Amniotic epithelial cell (primary cell): ENCODE results near the gene RRM1.
A peak's percentile ranks its signal among the peaks of the same experiment; 100 is the strongest.
"Not testable (repeated sequence)": the region's sequence is repeated elsewhere in the genome, so short reads cannot be mapped to it uniquely, and the experiment has no call there.

Experiments
- DNase-seq: peaks from one replicate; pipeline ENCODE4 v3.0.0-alpha.2; 2010; ENCODE audit warnings: low read depth

RRM1 gene

DNA sequence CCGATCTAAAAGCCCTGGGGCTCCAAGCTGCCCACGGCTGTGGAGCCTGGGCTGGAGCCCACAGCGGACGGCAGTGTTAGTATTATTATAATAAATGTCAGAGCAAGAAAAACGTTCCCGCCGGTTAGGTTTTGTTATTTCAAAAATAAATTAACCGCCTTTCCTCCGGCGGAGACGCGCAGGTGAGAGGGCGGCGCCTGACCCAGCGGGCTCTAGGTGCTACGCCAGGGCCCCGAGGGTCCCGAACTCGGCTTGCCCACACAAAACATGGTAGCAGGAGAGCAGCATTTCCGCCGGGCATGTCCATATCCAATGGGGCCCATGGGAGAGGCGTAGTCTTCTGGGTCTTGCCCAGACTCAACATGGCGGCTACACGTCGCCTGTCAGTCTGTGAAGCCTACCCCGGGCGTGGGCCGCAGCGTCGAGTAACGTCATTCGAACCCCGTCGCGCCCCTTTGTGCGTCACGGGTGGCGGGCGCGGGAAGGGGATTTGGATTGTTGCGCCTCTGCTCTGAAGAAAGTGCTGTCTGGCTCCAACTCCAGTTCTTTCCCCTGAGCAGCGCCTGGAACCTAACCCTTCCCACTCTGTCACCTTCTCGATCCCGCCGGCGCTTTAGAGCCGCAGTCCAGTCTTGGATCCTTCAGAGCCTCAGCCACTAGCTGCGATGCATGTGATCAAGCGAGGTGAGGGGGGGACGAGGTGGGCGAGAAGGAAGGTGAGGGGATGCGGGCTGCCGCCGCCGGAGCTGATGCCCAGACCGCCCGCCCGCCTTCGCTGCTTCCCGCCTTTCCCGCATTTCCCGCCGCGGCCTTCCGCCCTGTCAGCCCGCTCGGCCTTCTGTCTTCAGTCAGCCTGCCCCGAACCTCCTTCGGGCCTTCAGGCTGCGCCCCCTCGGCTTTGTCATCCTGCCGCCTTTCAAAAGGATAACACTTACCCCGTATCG, at the start of gene RRM1:
Gene RRM1, plus strand, starts transcription at position 452 of the 944 bp plus-strand sequence. Its CDS starts 214 bp downstream, at position 666.
- DNase-seq = peak; percentile 96

DNA sequence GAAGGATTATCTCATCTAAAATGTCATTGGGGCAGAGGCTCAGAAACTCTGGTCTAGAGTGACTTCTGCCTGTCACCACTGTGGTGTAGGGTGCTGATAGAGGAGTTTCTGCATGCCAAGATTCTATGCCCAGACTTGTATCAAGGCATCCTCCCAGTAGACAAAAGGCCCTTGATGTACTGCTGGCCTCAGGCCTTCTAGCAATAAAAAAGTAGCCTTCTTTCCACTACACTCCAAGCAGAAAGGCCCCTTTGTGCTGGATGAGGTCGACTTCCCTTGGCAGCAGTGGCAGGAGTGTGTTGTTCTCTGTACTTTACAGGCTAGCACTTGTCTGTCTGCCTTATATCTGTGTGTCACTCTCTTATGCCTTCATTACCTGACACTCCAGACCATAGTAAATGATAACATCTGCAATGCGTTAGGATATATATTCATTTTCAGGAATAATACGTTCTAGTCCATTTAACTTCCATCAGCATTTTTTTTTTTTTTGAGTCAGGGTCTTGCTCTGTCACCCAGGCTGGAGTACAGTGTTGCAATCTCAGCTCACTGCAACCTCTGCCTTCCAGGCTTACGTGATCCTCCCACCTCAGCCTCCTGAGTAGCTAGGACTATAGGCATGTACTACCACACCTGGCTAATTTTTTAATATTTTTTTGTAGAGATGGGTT, 49.5 kb upstream of the RRM1 start:
- no peak for DNase-seq

DNA sequence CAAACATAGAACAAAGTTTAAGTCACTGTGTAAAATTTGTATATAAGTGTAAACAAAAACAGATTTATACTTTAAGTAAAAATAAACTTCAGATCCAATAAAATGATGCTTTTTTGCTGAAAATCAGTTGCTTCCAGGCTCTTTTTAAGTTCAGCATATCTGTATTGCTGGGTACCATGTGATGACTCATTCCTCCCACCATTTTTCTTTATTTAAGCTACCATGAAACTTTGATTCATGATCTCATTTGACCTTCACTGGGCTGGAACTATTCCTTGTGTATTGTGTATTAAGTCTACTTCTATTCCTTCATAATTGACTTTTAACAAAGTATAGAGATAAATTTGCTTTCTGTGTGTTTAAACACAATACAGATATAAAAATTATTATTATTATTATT, 46.3 kb upstream of the RRM1 start:
- DNase-seq = peak; percentile 33

DNA sequence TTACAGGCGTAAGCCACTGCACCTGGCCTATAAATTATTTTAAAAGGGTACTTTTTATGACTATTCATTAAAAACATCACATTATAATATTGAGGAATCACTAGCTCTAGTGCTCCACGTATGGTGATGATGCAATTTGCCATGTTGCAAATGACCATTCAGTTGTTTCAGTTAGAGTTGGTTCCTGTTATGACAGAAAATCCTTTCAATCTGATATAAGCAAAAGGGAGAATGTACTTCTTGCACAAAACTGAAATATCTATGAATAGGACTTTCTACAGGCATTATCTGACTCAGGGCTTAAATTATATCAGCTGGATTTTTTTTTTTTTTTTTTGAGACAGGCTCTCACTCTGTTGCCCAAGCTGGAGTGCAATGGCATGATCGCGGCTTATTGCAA, 45.6 kb upstream of the RRM1 start:
- peak; percentile 47 for DNase-seq

DNA sequence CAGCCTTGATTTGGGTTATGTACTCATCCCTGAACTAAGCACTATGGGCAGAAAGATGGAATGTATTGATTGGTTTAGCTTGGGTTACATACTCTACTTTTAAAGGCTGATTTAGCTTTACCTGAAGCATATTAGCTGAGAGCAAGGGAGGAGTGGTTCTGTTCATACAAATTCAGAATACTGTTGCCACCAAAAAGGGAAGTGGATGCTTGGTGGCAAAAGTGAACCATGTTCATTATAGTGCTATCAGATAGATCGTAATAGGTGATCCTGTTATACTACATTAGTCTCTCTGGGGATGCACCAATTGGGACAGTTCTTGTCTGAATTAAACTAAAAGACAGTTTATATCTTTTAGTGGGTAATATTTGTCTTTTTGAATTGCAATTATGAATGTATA, 44.5 kb upstream of the RRM1 start:
- no peak for DNase-seq

DNA sequence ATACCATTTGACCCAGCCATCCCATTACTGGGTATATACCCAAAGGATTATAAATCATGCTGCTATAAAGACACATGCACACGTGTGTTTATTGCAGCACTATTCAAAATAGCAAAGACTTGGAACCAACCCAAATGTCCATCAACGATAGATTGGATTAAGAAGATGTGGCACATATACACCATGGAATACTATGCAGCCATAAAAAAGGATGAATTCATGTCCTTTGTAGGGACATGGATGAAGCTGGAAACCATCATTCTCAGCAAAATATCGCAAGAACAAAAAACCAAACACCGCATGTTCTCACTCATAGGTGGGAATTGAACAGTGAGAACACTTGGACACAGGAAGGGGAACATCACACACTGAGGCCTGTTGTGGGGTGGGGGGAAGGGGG, 41.4 kb upstream of the RRM1 start:
- DNase-seq = not testable (repeated sequence)

DNA sequence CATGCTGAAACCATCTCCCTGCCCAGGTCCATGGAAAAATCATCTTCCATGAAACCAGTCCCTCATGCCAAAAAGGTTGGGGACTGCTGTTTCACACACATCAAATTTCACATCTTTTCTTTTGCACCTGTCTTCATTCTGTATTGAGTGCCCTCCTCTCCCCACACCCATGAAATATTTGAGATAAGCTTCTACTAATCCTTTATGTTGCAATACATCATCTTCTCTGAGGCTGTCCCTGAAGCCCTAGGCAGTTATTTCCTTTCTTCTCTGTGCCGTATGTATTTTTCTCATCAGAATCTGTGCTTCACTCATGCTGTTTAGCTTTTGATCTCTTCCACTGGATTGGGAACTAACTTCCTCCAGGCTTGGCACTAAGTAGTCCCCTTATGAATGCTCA, 40.0 kb upstream of the RRM1 start:
- peak; percentile 35 for DNase-seq

DNA sequence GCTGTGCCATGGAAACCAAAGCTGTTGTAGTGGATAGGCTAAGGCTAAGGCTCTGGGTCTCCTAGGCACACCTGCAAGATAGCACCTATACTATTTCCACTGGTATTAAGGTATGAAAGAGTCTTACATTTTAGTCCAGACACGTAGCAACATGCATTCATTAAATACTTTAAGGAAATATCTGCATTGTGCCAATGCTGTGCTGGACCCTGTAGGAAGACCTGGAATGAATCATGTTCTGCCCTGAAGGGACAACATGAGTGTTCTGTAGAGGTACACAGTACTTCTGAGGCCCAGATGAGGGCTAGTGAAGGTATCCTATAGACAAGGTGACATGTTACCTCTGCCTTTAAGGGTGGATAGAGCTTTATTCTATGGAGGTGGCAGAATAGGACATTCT, 35.2 kb upstream of the RRM1 start:
- DNase-seq = no peak

DNA sequence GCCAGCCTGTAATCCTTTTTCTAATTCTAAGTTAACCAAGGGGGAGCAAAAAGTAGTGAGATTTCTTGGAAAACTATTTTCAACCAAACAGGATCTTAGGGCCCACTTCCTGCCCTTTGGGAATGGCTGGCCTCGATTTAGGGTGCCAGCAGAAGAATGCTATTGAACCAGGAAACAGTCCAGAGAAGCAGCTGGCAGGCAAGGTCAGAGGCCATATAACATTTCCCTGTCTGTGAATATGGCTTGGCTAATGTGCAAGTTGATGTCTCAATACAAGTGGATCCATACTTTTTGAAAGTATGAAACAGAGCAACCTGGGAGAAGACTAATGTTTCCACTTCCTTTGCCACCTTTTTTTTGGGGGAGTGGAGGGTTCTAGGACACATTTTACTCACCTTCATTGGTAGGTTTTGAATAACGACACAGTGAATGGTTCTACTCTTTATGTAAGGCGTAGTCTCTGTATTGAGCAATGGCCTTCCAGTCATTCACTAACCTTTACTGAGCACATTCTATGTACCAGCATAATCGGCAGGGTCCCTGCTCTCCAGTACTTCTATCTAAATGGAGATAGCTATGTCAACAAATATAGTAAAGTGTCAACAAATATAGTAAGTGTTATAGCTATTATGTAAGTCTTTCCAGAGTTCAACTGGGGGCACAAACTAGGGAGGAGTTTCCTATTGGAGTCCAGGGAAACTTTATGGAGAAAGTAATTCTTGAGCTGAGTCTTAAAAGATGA, 34.2 kb upstream of the RRM1 start:
- no peak for DNase-seq

DNA sequence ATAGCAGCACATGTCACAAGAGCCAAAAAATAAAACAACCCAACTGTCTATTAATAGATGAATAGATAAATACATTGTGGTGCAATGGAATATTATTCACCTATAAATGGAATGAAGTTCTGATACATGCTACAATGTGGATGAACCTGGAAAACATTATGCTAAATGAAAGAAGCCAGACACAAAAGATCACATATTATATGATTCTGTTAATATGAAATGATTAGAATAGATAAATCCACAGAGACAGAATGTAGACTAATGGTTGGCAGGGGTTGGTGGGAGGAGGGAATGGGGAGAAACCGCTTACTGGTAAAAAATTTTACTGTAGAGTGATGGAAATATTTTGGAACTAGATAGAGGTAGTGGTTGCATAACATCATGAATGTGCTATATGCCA, 32.9 kb upstream of the RRM1 start:
- DNase-seq = no peak

DNA sequence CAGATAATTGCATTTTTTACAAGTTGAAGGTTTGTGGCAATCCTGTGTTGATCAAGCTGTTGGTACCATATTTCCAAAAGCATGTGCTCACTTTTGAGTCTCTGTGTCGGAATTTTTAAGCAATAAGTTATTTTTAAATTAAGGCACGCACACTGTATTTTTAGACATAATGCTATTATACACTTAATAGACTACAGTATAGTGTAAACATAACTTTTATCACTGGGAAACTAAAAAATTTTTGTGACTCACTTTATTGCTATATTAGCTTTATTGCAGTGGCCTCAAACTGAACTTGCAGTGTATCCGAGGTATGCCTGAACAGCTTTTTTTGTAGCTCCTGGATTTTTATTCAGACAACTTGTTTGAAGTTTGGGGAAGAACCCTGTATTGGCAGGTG, 31.3 kb upstream of the RRM1 start:
- no peak for DNase-seq

DNA sequence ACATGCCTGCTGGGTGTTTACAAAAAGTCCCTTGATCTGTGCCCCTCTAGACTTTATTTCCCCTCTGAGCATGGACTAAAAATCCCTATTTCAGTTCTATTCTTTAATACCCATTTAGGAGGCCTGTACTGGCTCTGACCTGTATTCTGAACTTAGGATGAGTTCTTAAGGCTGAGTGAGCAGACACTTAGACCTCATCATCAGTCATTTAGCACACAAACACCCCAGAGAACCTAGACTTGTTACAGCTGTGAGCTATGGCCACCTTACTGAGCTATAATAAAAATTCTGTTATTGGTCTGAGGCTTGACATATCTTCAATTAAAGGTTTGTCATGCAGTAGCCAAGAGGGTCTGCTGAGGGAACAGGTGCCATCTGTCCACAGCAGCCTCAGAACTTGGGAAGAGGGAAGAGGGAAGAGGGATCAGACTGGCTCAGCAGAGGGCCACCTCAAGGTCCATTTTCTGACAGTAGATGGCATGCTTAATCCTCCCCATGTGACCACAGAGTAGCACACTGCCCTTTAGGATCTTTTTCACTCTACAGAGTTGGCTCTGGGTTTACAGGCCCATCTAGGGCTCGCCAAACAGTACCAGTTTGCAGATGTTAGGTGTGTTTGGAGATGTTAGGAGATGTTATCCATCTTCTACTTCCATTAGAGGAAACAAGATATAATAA, 30.2 kb upstream of the RRM1 start:
- no peak for DNase-seq

DNA sequence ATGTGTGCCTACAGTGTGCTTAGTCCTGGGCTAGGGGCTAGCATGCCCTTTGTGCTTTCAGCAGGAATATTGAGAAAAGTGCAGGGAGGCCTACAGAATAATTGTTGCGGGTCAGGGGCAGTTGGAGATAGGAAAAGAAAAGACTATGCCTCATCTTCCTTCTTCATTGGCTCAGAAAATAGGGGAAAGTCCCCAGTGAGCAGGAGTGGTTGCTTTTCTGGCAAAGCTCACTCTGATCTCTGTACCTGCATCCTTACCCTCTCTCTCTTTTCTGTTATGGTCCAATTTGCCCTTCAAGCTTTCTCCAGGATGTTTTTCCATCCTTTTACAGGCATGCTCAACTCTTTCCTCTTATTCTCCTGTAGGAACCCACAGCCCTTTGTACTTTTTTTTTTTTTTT, 29.5 kb upstream of the RRM1 start:
- DNase-seq = no peak

DNA sequence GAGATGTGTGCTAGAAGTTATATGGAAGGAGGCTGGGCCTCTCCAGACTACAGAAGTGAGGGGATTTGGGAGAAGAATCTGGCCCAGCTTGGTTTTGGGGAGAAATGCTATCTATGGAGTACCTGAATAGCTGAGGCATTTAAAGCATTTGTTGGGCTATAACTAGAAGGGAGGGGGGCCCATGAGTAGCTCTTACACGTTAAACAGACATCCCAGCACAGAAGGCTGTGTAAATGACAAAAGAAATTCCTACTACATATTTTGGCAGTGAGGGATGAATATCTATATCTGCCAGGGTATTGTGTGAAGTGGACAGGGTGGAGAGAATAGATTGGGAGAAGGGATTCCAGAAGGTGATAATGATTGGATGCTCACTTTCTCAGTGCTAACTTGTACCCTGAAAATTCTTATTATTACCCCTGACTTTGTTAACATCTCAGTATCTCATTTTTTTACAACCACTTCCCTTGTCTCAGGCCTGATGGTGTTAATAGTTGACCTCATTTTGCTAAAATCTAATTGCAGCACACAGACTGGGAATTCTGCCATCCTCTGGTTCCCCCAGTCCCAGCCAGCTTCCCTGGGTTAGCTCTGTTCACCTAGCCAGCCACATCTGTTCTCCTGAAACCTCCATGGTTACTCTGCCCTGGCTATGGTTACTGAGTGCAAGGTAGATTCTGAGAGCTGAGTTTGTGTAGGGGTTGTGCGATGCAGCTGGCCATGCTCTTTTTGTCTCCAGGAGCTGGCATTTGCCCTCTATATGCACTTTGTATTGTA, 28.8 kb upstream of the RRM1 start:
- no peak for DNase-seq

DNA sequence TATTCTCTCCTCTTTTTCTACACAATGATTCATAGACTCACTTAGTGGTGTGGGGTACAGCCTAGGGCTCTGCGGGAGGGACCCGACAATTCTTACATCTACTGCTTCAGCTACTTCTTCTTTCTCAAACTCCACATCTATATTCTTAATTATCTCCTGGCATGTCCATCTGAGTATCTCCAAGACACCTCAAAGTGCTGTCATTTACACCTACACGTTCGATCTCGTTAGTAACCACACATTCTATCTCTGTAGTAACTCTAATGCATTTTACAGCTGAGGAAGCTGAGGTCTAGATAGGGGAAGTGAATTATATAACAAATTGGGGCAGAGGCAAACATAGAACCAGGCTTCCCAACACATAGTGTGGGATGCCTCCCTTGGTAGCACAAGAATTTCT, 27.7 kb upstream of the RRM1 start:
- no peak for DNase-seq

DNA sequence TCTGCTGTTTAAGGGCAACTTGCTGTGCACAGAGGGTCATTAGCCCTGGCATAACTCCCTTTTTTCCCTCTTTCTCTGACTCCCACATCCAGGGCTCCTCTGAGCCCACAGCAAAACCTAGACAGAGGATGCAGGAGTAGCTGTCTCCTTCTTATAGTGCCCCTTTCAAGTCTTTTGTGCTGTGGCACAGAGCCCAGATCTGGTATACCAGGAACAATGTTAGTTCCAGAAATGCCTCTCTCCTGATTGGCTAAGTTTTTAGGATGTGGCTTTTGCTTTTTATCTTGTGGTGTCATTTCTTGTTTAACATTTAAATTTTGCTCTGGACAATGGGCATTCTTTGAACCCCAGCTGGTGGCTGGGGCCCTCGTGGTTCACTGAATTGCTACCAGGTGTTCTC, 25.6 kb upstream of the RRM1 start:
- no peak for DNase-seq

DNA sequence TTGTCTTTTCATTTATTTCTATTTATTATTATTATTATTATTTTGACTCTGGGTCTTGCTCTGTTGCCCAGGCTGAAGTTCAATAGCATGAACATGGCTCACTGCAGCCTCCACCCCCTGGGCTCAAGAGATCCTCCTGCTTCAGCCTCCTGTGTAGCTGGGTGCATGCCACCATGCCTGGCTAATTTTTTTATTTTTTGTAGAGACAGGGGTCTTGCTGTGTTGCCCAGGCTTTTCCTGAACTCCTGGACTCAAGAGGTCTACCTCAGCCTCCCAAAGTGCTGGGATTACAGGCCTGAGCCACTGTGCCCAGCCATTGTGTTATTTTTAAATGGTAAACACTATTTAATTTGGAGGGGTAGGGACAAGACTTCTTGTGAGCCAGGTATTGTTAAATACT, 23.3 kb upstream of the RRM1 start:
- DNase-seq = no peak

DNA sequence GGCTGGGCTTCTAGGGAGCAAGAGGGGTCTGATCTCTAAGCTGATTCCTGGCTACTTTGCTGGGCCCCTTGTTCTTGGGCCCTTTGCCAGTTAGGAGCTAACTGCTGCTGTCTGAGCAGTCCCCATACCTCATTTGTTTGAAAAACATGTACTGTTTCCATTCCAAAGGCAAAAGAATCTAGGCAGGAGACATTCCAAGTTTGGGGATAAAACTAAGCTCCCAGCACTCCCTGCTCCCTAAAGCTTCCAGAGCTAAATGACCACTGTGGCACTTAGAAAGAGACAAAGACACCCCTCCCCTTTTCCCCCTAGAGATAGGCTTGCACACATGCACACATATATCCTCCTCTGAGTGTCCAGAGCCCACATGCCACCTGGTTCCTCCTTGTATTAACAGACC, 22.7 kb upstream of the RRM1 start:
- no peak for DNase-seq

DNA sequence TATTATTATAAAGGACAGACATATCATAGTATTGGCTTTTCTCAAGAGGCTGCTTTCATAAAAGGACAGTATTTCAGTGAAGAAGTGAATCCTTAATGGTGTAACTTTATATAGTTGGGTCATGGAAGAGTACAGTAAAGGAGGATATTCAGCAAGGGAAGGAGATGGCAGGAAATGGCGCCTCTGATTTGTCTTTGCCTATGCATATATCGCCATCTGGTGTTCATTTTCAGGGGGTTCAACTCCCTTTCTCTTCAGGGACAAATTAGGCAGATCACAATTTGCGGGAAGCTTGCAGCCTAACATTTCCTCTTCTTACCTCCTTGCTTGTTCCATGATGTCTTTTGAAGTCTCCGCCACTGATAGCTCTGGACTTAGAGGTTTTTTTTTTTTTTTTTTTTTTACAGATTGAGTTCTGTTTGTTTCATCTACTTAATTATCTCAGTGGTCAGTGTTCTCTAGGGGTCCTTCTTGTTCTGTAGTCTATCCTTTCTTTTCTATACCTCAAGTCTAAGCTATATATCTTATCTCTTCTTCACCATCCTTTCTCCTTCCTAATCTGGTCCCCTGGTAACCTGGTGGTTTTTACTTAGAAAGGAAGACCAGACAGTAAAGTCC, 21.8 kb upstream of the RRM1 start:
- DNase-seq = peak; percentile 69

DNA sequence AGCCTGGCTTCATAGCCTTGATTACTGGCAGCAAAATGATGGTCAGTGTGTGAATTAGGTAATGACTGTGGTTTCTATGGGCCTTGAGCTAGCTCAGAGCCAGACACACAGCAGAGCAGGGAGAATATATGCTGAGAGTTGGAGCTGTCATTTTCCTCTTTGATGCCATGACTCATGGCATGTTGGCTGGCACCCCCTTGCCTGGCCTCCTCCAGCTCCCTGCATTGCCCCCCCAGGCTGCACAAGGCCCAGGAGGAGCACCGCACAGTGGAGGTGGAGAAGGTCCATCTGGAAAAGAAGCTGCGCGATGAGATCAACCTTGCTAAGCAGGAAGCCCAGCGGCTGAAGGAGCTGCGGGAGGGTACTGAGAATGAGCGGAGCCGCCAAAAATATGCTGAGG, 20.3 kb upstream of the RRM1 start:
- peak; percentile 78 for DNase-seq

DNA sequence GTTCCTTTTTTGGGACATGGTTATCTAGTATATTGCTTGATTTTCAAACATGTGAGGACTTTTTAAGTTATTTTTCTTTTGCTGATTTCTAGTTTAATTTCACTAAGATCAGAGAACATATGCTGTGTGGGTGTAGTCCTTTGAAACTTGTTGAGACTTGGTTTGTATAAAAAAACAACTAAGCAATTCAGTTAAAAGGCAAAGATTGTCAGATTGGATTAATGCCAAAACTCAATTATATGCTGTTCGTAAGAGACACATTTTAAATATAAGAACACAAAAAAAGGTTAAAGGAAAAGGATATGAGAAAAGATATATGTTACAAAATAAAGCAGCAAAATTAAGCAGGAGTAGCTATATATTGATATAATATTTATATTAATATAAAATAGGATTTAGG, 17.8 kb upstream of the RRM1 start:
- no peak for DNase-seq
